Measurements from ENCODE around the gene ZNF724. TPM values are rescaled to one million over a fixed set of nuclear protein-coding genes. Genes with fewer than 3 reads are reported as not detected.
"Not testable (repeated sequence)": the region's sequence is repeated elsewhere in the genome, so short reads cannot be mapped to it uniquely, and the experiment has no call there.

Gene ZNF724
- total and polyA plus RNA-seq, 12 donors: 0.10 to 2.2 (median 1.5) TPM

DNA sequence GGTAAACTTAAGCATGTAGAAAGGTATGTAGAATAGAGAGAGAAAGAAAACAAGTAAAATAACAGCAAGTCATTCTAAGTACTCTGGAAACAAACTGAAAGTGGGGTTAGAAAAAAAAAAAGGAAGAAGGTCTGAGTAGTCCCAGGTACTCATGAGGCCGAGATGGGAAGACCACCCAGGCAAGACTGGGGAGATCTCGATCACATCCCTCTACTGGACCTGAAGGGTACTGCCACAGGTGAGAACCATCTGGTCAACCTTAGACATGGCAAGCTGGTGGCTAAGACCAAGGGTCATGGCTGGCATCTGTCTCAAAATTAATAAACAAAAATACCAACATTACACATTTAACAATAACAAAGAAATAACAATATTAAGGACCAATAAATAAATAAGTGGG is 36.3 kb upstream of the ZNF724 start:
- Histone ChIP-seq H3K36me3 (no peaks in the 10 kb centered on the region), H3K27me3 (no peaks in the 10 kb centered on the region), H3K4me3 (no peak overlapping the region), H3K9me3 (peaks cover 0 to 25% (median 0%) of the 10 kb centered on the region in 11 donors), H3K27ac (no peak overlapping the region), H3K4me1 (no peaks in the 10 kb centered on the region)
- TF ChIP-seq, protein P1, sequence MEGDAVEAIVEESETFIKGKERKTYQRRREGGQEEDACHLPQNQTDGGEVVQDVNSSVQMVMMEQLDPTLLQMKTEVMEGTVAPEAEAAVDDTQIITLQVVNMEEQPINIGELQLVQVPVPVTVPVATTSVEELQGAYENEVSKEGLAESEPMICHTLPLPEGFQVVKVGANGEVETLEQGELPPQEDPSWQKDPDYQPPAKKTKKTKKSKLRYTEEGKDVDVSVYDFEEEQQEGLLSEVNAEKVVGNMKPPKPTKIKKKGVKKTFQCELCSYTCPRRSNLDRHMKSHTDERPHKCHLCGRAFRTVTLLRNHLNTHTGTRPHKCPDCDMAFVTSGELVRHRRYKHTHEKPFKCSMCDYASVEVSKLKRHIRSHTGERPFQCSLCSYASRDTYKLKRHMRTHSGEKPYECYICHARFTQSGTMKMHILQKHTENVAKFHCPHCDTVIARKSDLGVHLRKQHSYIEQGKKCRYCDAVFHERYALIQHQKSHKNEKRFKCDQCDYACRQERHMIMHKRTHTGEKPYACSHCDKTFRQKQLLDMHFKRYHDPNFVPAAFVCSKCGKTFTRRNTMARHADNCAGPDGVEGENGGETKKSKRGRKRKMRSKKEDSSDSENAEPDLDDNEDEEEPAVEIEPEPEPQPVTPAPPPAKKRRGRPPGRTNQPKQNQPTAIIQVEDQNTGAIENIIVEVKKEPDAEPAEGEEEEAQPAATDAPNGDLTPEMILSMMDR (IDR thresholded peaks at IDR 0.05): peak in 2 of 9 donors; percentile 10 to 18
- intact Hi-C loops (cut with DNase I): no loop called here
- DNase-seq (no peak), ATAC-seq (no peak)
- 59 to 65% methylated on average over 2 of the region's 2 CpGs for WGBS, 2 donors

DNA sequence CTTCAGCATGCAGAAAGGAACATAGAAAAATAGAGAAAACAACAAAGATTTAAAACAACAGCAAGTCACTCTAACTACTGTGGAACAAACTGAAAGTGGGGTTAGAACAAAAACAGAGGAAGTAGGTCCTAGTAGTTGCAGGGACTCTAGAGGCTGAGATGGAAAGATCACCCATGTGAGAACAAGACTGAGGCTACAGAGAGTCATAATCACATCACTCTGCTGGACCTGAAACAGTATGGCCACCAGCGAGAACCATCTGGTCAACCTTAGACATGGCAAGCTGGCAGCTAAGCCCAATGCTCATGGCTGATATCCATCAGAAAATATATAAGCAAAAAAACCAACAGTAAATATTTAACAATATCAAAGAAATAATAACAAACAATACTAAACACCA is 35.8 kb upstream of the ZNF724 start:
- no peak overlapping the region for H3K4me3 ChIP-seq
- DNase-seq: no peak
- no peak overlapping the region for H3K27ac ChIP-seq
- 94 to 97% methylated on average over 1 of the region's 1 CpG for WGBS, 2 donors
- ATAC-seq: no peak
- H3K36me3 ChIP-seq: no peaks in the 10 kb centered on the region
- intact Hi-C loops (cut with DNase I): no loop called here
- H3K9me3 ChIP-seq: peaks cover 0 to 20% (median 0%) of the 10 kb centered on the region in 11 donors
- TF ChIP-seq, protein P1 (IDR thresholded peaks at IDR 0.05): no peak
- H3K27me3 ChIP-seq: no peaks in the 10 kb centered on the region
- no peaks in the 10 kb centered on the region for H3K4me1 ChIP-seq

DNA sequence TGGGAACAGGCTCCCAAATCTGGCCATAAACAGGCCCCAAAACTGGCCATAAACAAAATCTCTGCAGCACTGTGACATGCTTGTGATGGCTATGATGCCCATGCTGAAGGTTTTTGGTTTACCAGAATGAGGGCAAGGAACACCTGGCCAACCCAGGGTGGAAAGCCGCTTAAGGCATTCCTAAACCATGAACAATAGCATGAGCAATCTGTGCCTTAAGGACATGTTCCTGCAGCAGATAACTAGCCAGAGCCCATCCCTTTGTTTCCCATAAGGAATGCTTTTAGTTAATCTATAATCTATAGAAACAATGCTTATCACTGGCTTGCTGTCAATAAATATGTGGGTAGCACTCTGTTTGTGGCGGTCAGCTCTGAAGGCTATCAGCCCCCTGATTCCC is 35.1 kb upstream of the ZNF724 start:
- ATAC-seq; H3K27ac ChIP-seq; H3K4me3 ChIP-seq; H3K27me3 ChIP-seq; DNase-seq; intact Hi-C loops (cut with DNase I); H3K36me3 ChIP-seq; H3K4me1 ChIP-seq: not testable (repeated sequence)
- peaks cover 0 to 16% (median 0%) of the 10 kb centered on the region in 11 donors for H3K9me3 ChIP-seq
- 83 to 89% methylated on average over 2 of the region's 2 CpGs for WGBS, 2 donors

DNA sequence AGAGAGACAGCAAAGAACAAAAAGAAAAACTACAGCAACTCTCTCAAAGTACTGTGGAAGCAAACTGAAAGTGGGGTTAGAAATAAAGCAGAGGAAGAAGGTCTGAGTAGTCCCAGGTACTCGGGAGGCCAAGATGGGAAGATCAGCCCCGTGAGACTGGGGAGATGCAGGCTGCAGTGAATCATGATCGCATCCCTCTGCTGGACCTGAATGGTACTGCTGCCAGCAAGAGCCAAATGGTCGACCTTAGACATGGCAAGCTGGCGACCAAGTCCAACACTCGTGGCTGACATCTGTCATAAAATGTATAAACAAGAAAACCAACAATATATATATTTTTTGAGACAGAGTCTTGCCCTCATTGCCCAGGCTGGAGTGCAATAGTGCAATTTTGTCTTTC is 33.7 kb upstream of the ZNF724 start:
- Histone ChIP-seq H3K36me3 (no peaks in the 10 kb centered on the region), H3K4me1 (no peaks in the 10 kb centered on the region), H3K27ac (no peak overlapping the region), H3K9me3 (peaks cover 0 to 15% (median 0%) of the 10 kb centered on the region in 11 donors), H3K4me3 (no peak overlapping the region), H3K27me3 (peaks cover 0 to 5% (median 0%) of the 10 kb centered on the region in 7 donors)
- TF ChIP-seq, protein P1 (IDR thresholded peaks at IDR 0.05): peak in 8 of 9 donors; percentile 55 to 69 (median 66)
- intact Hi-C loops (cut with DNase I): no loop called here
- WGBS, 2 donors: 12 to 18% methylated on average over 6 of the region's 6 CpGs
- peak in 4 of 8 donors; percentile 55 to 70 (median 68) for ATAC-seq
- DNase-seq: peak; percentile 12 to 29

DNA sequence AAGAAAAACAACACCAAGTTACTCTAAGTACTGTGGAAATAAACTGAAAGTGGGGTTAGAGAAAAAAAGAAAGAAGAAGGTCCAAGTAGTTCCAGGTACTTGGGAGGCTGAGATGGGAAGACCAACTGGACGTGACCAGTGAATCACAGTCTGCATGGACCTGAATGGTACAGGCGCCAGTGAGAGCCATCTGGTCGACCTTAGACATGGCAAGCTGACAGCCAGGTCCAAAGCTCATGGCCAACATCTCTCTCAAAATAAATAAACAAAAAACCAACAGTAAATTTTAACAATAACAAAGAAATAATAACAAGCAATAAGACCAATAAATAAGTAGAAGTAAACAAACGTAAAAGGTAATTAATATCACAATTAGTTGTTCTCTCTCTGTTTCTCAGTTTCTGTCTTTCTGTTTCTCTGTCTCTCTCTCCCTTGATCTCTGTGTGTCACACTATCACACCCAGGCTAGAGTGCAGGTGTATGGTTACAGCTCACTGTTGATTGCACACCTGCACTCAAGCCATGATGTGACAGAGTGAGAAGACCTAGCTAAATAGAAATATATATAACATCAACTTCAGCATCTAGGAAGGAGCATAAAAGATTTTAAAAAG is 31.6 kb upstream of the ZNF724 start:
- Histone ChIP-seq H3K4me1 (no peaks in the 10 kb centered on the region), H3K27ac (no peak overlapping the region), H3K9me3 (peaks cover 0 to 5% (median 0%) of the 10 kb centered on the region in 11 donors), H3K36me3 (no peaks in the 10 kb centered on the region), H3K4me3 (no peak overlapping the region), H3K27me3 (peaks cover 0 to 5% (median 0%) of the 10 kb centered on the region in 7 donors)
- TF ChIP-seq, protein P1 (IDR thresholded peaks at IDR 0.05): no peak
- ATAC-seq (no peak), DNase-seq (no peak)
- intact Hi-C loops (cut with DNase I): no loop called here
- 81 to 91% methylated on average over 4 of the region's 4 CpGs for WGBS, 2 donors

DNA sequence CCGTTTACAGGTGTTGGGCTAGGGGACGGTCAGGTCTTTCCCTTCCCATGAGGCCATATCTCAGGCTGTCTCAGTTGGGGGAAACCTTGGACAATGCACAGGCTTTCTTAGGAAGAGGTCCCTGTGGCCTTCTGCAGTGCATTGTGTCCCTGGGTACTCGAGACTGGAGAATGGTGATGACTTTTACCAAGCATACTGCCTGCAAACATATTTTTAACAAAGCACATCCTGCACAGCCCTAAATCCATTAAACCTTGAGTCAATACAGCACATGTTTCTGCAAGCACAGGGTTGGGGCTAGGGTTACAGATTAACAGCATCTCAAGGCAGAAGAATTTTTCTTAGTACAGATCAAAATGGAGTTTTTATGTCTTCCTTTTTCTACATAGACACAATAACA is 27.9 kb upstream of the ZNF724 start:
- not testable (repeated sequence) for H3K27me3 ChIP-seq, H3K9me3 ChIP-seq, DNase-seq, H3K36me3 ChIP-seq, ATAC-seq, H3K4me3 ChIP-seq, H3K4me1 ChIP-seq, H3K27ac ChIP-seq
- intact Hi-C loops (cut with DNase I): loop anchor here in 1 of 10 donors (10.0 kb wide), 1 partner anchor 117 kb away; the partner anchor contains the start of gene ZNF91
- 37 to 43% methylated on average over 3 of the region's 3 CpGs for WGBS, 2 donors

Measured in heart right ventricle (tissue), 16 donors.